ENCODE measurements around the gene DCP2. TPM values are rescaled to one million over a fixed set of nuclear protein-coding genes. Genes with fewer than 3 reads are reported as not detected.

DCP2 gene
- total RNA-seq, 1 experiment from 2014 or later, result 176 TPM

DNA sequence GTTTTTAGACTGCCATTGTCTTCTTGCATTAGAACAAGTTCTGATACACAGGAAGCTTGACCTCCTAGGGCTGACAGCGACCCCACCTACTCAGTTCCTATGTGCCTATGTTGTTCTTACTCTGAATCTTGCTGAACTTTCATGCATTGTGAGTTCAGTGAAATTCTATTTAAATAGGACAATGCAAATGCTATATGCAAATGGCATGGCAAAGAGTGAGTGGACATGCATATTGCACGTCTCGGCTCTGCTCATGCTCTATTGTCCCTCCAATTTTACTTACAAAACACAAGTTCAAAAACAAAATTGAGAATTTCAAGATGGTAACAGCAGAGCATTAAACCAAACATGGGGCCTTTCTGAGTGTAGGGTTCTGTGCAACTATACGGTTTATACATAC, 5.3 kb upstream of the DCP2 start:
- Mint-ChIP-seq H3K4me3 (no peak overlapping the region), H3K9me3 (no peaks in the 10 kb centered on the region), H3K4me1 (peaks cover 15 to 20% of the 10 kb centered on the region in 2 experiments), H3K36me3 (ENCODE audit: insufficient read depth in 1 of 3, low read depth in 3 of 3) (no peaks in the 10 kb centered on the region), H3K27me3 (ENCODE audit: low read depth) (no peaks in the 10 kb centered on the region), H3K27ac (no peak overlapping the region; a peak in 1 of 7 replicates)
- Histone ChIP-seq H3K4ac (ENCODE audit: low read depth, low read length) (no peak overlapping the region), H2BK20ac (ENCODE audit: low read depth, low read length, poor library complexity, severe bottlenecking) (no peak overlapping the region), H3K9ac (ENCODE audit: extremely low read depth, insufficient read length, low read length) (no peak overlapping the region), H3K27me3 (ENCODE audit: insufficient read depth, low read length) (no peaks in the 10 kb centered on the region), H3K14ac (ENCODE audit: insufficient read depth, low read length) (no peak overlapping the region), H3K79me2 (ENCODE audit: insufficient read depth, low read length) (no peaks in the 10 kb centered on the region), H4K91ac (ENCODE audit: insufficient read length, low read depth, low read length) (no peak overlapping the region), H3K18ac (ENCODE audit: insufficient read length, low read depth, low read length) (no peak overlapping the region), H3T11ph (ENCODE audit: low read length) (no peak overlapping the region), H3K9me3 (ENCODE audit: control insufficient read depth, low read depth, low read length) (no peaks in the 10 kb centered on the region), H3K79me1 (ENCODE audit: insufficient read depth, low read depth, low read length, poor library complexity, severe bottlenecking) (no peaks in the 10 kb centered on the region), H2BK120ac (ENCODE audit: low read depth, low read length, poor library complexity, severe bottlenecking) (no peak overlapping the region), H2BK15ac (ENCODE audit: low read depth, low read length) (no peak overlapping the region), H3K4me2 (ENCODE audit: insufficient read depth, insufficient read length, low read length) (no peak overlapping the region), H3K56ac (ENCODE audit: insufficient read length, low read depth, low read length) (no peak overlapping the region), H2AK5ac (ENCODE audit: insufficient read length, low read length) (no peak overlapping the region), H2AFZ (ENCODE audit: low read length) (no peak overlapping the region), H4K5ac (ENCODE audit: insufficient read length, low read depth, low read length) (no peak overlapping the region), H2BK12ac (ENCODE audit: insufficient read length, low read depth, low read length) (no peak overlapping the region), H3K23ac (ENCODE audit: insufficient read length, low read depth, low read length) (no peak overlapping the region), H3K23me2 (ENCODE audit: insufficient read length, low read depth, low read length, poor library complexity, severe bottlenecking) (no peaks in the 10 kb centered on the region), H3K27ac (ENCODE audit: insufficient read length, low read depth, low read length) (no peak overlapping the region), H2BK5ac (ENCODE audit: insufficient read length, low read length) (no peak overlapping the region), H4K20me1 (ENCODE audit: control insufficient read depth, insufficient read depth, insufficient read length) (no peaks in the 10 kb centered on the region), H3K4me1 (ENCODE audit: insufficient read depth, low read length) (no peaks in the 10 kb centered on the region; the same call in 1 of the 2 replicates), H4K8ac (replicated peaks; ENCODE audit: insufficient read length, low read depth, low read length) (no peak overlapping the region)
- no peak for DNase-seq
- TF ChIP-seq, protein P1, sequence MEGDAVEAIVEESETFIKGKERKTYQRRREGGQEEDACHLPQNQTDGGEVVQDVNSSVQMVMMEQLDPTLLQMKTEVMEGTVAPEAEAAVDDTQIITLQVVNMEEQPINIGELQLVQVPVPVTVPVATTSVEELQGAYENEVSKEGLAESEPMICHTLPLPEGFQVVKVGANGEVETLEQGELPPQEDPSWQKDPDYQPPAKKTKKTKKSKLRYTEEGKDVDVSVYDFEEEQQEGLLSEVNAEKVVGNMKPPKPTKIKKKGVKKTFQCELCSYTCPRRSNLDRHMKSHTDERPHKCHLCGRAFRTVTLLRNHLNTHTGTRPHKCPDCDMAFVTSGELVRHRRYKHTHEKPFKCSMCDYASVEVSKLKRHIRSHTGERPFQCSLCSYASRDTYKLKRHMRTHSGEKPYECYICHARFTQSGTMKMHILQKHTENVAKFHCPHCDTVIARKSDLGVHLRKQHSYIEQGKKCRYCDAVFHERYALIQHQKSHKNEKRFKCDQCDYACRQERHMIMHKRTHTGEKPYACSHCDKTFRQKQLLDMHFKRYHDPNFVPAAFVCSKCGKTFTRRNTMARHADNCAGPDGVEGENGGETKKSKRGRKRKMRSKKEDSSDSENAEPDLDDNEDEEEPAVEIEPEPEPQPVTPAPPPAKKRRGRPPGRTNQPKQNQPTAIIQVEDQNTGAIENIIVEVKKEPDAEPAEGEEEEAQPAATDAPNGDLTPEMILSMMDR (conservative IDR thresholded peaks at IDR 0.05), result no peak
- no CpG with 5 or more reads among the region's 4 CpGs for WGBS (ENCODE audit: extremely low coverage, insufficient read length, low lambda C conversion rate)

Measured in H9 (cell line).